Erythroblast (primary cell): ENCODE results near the gene HSD17B8.

Experiments
- GATA1 ChIP-seq: IDR thresholded peaks from 2 replicates; pipeline ENCODE4 v1.6.1; 2011; ENCODE audit warnings: low read depth, mild to moderate bottlenecking, control low read depth, low read length, moderate library complexity
- POLR2A ChIP-seq: IDR thresholded peaks from 2 replicates; pipeline ENCODE4 v1.6.1; 2011; ENCODE audit warnings: mild to moderate bottlenecking, low read length

- TF ChIP-seq POLR2A (no peak), GATA1 (no peak)
Observed at GRCh38 chr6:33206027-33206863, 1.8 kb downstream of the HSD17B8 start.
